Panc1 (cell line): ENCODE data around the gene CAMK1D. TPM values are rescaled to one million over a fixed set of nuclear protein-coding genes. Genes with fewer than 3 reads are reported as not detected.

ENCODE experiments used
- ATAC-seq: fragments of 200-7000 bp; cut with Tn5 transposase; 2 replicates; pipeline ENCODE4 v1.9.1; 2020; ENCODE audit warnings: mild to moderate bottlenecking, moderate library complexity
- BruUV-seq: library from RNA; stranded (reverse); fragments of 400-500 nt; replicated peaks from 2 replicates; lab custom pipeline; 2021; lab: Mats Ljungman, UMichigan
- CTCF ChIA-PET: fragments of 300-600 bp; sonication (Branson Sonifier 250); formaldehyde crosslinking; loops from one replicate; lab custom pipeline; 2022; ENCODE audit warnings: antibody characterized with exemption; lab: Charles Lee
- POLR2A ChIA-PET: fragments of 300-600 bp; sonication (Branson Sonifier 250); formaldehyde crosslinking; loops from one replicate; lab custom pipeline; 2022; ENCODE audit warnings: antibody characterized with exemption; lab: Charles Lee
- DNase-seq: peaks from one replicate; pipeline ENCODE4 v3.0.0-alpha.2; 2010; ENCODE audit warnings: low read depth, low spot score
- H3K27ac ChIP-seq: 2 replicates; pipeline ENCODE4 v1.5.1; 2011; ENCODE audit warnings: mild to moderate bottlenecking, low read length, inconsistent platforms
- H3K27me3 ChIP-seq: fragments of 200-500 bp; sonication (Bioruptor generic); 2 replicates; pipeline ENCODE4 v1.6.0; 2014; ENCODE audit warnings: low read length, inconsistent platforms; ENCODE audit not compliant: control insufficient read depth, insufficient read depth
- H3K36me3 ChIP-seq: fragments of 200-500 bp; sonication (Bioruptor generic); 2 replicates; pipeline ENCODE4 v1.5.1; 2014; ENCODE audit warnings: inconsistent platforms, mild to moderate bottlenecking, low read length, moderate library complexity; ENCODE audit not compliant: control insufficient read depth, insufficient read depth
- H3K4me1 ChIP-seq: 2 replicates; pipeline ENCODE4 v1.5.1; 2011; ENCODE audit warnings: inconsistent platforms, mild to moderate bottlenecking, low read length, moderate library complexity; ENCODE audit not compliant: control insufficient read depth, insufficient read depth
- H3K4me3 ChIP-seq, 2 experiments: 2 replicates each; pipeline ENCODE4 v1.5.1; 2011 to 2012; ENCODE audit warnings: low read depth in 2 of 2, low read length in 2 of 2, mild to moderate bottlenecking in 2 of 2, inconsistent platforms in 1 of 2, moderate library complexity in 1 of 2
- H3K9me3 ChIP-seq: fragments of 200-500 bp; sonication (Bioruptor generic); 2 replicates; pipeline ENCODE4 v1.5.1; 2014; ENCODE audit warnings: low read depth, mild to moderate bottlenecking, inconsistent platforms, low read length, moderate library complexity; ENCODE audit not compliant: control insufficient read depth, insufficient read depth
- CTCF ChIP-seq: fragments of 450-650 bp; IDR thresholded peaks from 2 replicates; pipeline ENCODE4 v1.5.1; 2017; ENCODE audit warnings: mild to moderate bottlenecking
- POLR2AphosphoS5 ChIP-seq: IDR thresholded peaks from 2 replicates; pipeline ENCODE4 v1.6.1; 2012; ENCODE audit warnings: mild to moderate bottlenecking, low read depth, low read length, moderate library complexity
- REST ChIP-seq, 2 experiments: IDR thresholded peaks; 2 replicates each; pipeline ENCODE4 v1.6.1; 2011 to 2012; ENCODE audit warnings: low read depth in 2 of 2, control low read depth in 1 of 2, low read length in 1 of 2, mild to moderate bottlenecking in 1 of 2, moderate library complexity in 1 of 2; ENCODE audit not compliant: insufficient read depth in 1 of 2
- SIN3A ChIP-seq: IDR thresholded peaks from 2 replicates; pipeline ENCODE4 v1.6.1; 2012; ENCODE audit warnings: low read depth, mild to moderate bottlenecking, low read length, moderate library complexity, borderline replicate concordance; ENCODE audit not compliant: insufficient read depth
- TCF7L2 ChIP-seq: IDR thresholded peaks from 2 replicates; pipeline ENCODE4 v1.6.1; 2011; ENCODE audit warnings: mild to moderate bottlenecking, low read depth, low read length, inconsistent platforms
- in situ Hi-C: cut with HindIII; loops from 2 replicates; pipeline ENCODE4 v1.10.0; 2016; ENCODE audit warnings: low sequenced_read_pairs, low pct_unique_long_range_greater_than_20kb
- intact Hi-C: fragments of 100-400 bp; cut with micrococcal nuclease; formaldehyde crosslinking; loops from one replicate; pipeline ENCODE4 v1.10.0; 2022; ENCODE audit not compliant: unreplicated experiment
- total RNA-seq: library from RNA; stranded (reverse); gene quantifications from one replicate; pipeline ENCODE4 v1.2.1, GENCODE V29; 2021; ENCODE audit not compliant: unreplicated experiment

The CAMK1D gene
- total RNA-seq, 1 experiment from 2014 or later, result 5.7 TPM

GRCh38 chr10:12656518-12657142 lies 307.3 kb downstream of the CAMK1D start:
- intact Hi-C loops (loop anchor here (5.0 kb wide), 1 partner anchor 394 kb away; no protein-coding TSS in a partner anchor), in situ Hi-C loops (no loop called here)
- no peaks in the 10 kb centered on the region for H3K36me3 ChIP-seq
- H3K9me3 ChIP-seq, result no peaks in the 10 kb centered on the region
- ChIA-PET POLR2A (interaction anchor here (0.6 kb wide), 1 partner anchor 237 kb away, joined by 5 read pairs; no protein-coding TSS in a partner anchor), CTCF (interaction anchor here (0.6 to 1.1 kb wide), 7 partner anchors 9 to 394 kb away, joined by 3 to 13 read pairs (median 7); no protein-coding TSS in a partner anchor)
- TF ChIP-seq CTCF (peak; percentile 71; the same call in 1 of the 2 replicates), REST (IDR thresholded peaks at IDR 0.05; ENCODE audit: insufficient read depth in 1 of 2, low read depth in 2 of 2, low read length in 1 of 2) (no peak)
- no peak overlapping the region for H3K4me3 ChIP-seq
- H3K4me1 ChIP-seq, result no peaks in the 10 kb centered on the region
- ATAC-seq (no peak; the same call in 1 of the 2 replicates), DNase-seq (peak; percentile 24)
- no peak overlapping the region for H3K27ac ChIP-seq
- BruUV-seq, result no TSS peak
- no peaks in the 10 kb centered on the region for H3K27me3 ChIP-seq

GRCh38 chr10:12657489-12657888 lies 308.1 kb downstream of the CAMK1D start:
- ATAC-seq (no peak), DNase-seq (no peak)
- ChIA-PET POLR2A (no interaction called here), CTCF (no interaction called here)
- in situ Hi-C loops (no loop called here), intact Hi-C loops (loop anchor here (5.0 kb wide), 1 partner anchor 395 kb away; no protein-coding TSS in a partner anchor)
- TF ChIP-seq REST (IDR thresholded peaks at IDR 0.05; ENCODE audit: insufficient read depth in 1 of 2, low read depth in 2 of 2, low read length in 1 of 2) (no peak), POLR2AphosphoS5 (no peak), TCF7L2 (no peak), CTCF (no peak), SIN3A (no peak)
- no peaks in the 10 kb centered on the region for H3K9me3 ChIP-seq
- H3K36me3 ChIP-seq, result no peaks in the 10 kb centered on the region
- H3K4me3 ChIP-seq, result no peak overlapping the region
- no peak overlapping the region for H3K27ac ChIP-seq
- no peaks in the 10 kb centered on the region for H3K4me1 ChIP-seq
- H3K27me3 ChIP-seq, result no peaks in the 10 kb centered on the region
- no TSS peak for BruUV-seq
